HG02588 (cell line): ENCODE data around the gene LMNB1.

ENCODE experiments used
- ATAC-seq: cut with Tn5 transposase; IDR thresholded peaks from one replicate; pipeline ENCODE4 v1.9.1; 2021; ENCODE audit warnings: mild to moderate bottlenecking, moderate library complexity; ENCODE audit not compliant: unreplicated experiment

Gene LMNB1

GRCh38 chr5:126883564-126884245, 106.8 kb downstream of the LMNB1 start:
- no peak for ATAC-seq

GRCh38 chr5:126884269-126884819, 107.4 kb downstream of the LMNB1 start:
- no peak for ATAC-seq
